NCI-H748 treated with DMSO at 0.1 percent for 48 hours (cell line): Measurements from ENCODE around the gene TFIP11.

Source experiments
- DNase-seq: peaks from one replicate; lab custom pipeline; 2025; lab: John Stamatoyannopoulos, UW

The TFIP11 gene

GRCh38 chr22:26447584-26448329 lies 64.5 kb downstream of the TFIP11 start:
- DNase-seq: no peak

DNA sequence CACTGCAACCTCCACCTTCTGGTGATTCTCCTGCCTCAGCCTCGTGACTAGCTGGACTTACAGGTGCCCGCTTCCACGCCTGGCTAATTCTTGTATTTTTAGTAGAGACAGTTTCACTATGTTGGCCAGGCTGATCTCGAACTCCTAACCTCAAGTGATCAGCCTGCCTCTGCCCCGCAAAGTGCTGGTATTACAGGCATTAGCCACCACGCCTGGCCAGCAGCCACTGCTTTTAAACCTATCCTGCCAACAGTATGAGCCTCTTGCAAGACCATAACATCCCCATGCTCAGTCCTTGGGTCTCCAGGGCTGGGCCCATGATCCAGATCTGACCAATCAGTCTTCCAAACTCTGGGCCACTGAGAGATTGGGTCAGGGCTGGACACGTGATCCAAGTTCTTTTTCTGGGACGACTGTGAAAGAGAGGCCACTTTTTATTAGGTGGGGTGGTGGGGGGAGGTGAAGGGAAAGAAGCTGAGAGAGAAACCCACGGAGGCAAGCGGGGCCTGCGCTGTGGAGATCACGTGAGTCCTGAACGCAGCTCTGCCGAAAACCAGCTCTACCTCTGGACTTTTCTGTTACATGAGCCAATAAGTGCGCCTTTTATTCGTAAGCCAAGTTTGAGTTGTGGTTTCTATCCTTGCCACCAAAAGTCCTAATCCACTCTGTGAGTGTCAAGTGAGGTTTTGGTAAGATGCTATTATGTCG lies 65.3 kb downstream of the TFIP11 start:
- DNase-seq: no peak

- DNase-seq: no peak
Measured at GRCh38 chr22:26445577-26446275, 66.5 kb downstream of the TFIP11 start.

- no peak for DNase-seq
Measured at GRCh38 chr22:26444777-26445176, 67.5 kb downstream of the TFIP11 start.

DNA sequence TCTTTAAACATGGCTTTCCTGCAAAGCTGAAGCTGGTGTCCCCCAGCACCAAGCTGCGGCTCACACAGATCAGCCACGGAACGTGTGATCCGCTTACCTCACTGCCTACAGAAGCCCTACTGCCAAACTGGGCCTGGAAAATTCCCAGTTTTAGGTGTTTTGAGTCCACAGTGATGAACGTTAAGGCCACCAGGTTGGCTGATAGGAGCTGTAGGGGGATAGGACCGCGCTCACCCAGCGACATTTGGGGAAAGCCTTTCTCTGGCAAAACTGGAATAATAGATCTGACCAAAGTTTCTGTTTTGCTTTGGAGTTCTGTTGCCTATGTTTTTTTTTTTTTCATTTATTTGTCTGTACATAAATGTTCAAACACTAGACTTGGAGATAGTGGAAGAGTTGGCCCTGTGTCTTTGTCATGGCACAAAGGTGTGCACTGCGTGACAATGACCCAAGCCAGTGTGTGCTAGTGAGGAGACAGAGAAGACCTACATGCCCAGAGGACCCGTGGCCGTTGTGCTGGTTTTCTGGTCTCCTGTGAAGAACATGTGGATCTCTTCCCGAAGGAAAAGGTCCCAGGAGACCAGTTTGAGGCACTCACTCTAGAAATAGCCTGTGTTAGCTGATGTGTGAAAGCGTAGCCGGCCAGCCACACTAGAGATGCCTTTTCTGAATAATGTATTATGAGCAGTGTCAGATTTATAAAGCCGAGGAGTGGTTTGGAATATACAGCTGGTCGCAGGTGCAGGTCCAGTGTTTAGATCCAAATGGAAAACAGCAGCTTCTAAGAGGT lies 68.2 kb downstream of the TFIP11 start:
- no peak for DNase-seq

DNA sequence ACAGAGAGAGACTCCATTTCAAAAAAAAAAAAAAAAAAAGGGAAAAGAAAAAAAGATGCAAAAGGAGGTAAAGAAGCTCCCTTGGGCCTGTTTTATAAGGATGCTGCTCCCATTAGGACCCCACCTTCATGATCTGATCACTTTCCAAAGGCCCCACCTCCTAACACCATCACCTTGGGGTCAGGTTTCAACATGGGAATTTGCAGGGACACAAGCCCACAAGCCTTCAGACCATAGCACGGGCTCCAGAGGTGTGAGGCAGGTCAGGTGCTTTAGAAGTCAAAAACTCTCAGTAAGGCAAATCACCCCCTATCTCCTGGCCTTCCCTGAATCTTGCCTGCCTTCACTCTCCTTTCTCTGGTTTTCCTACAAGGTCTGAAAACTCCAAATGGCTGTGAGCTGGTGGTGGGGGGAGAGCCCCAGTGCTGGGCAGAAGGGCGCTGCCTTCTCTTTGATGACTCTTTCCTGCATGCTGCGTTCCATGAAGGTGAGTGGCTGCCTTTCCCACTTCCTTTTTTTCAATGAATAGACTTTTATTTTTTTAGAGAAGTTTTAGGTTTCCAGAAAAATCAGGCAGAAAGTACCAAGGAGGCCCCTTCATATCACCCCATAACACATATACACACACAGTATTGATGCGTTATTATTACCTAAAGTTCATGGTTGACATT lies 70.1 kb downstream of the TFIP11 start:
- DNase-seq: no peak
